HCT116 (cell line): ENCODE results near the gene NPB. TPM values are rescaled to one million over a fixed set of nuclear protein-coding genes. Genes with fewer than 3 reads are reported as not detected.

Experiments
- ATAC-seq: fragments of 200-7000 bp; cut with Tn5 transposase; 2 replicates; pipeline ENCODE4 v1.9.1; 2020; ENCODE audit warnings: mild to moderate bottlenecking, moderate library complexity
- BruUV-seq: library from RNA; stranded (reverse); fragments of 400-500 nt; replicated peaks from 2 replicates; lab custom pipeline; 2021; lab: Mats Ljungman, UMichigan
- CTCF ChIA-PET: fragments of 300-600 bp; sonication (Branson Sonifier 250); formaldehyde crosslinking; loops from one replicate; lab custom pipeline; 2021; ENCODE audit warnings: antibody characterized with exemption; lab: Charles Lee
- POLR2A ChIA-PET: fragments of 300-600, 350-600 bp; sonication (Branson Sonifier 250); formaldehyde crosslinking; loops from one replicate; lab custom pipeline; 2021; ENCODE audit warnings: antibody characterized with exemption; lab: Charles Lee
- RAD21 ChIA-PET, 2 experiments: fragments of 300-600 bp; sonication (Branson Sonifier 250); formaldehyde crosslinking; loops; one replicate each; lab custom pipeline; 2023; ENCODE audit warnings: low total read pairs in 2 of 2; ENCODE audit not compliant: uncharacterized antibody in 2 of 2, unreplicated experiment in 2 of 2, low non-redundant PET in 1 of 2; lab: Charles Lee
- DNase-seq: peaks from one replicate; pipeline ENCODE4 v3.0.0-alpha.2; 2010; ENCODE audit warnings: low read depth, low spot score
- H2AFZ ChIP-seq: fragments of 200-600 bp; shearing (Covaris generic), sonication (generic); 2 replicates; pipeline ENCODE4 v1.6.1; 2017; ENCODE audit warnings: low read depth, mixed run types, mixed read lengths, antibody characterized with exemption, low read length; ENCODE audit not compliant: poor library complexity, severe bottlenecking
- H3K27ac ChIP-seq: 2 replicates; pipeline ENCODE4 v1.5.1; 2012; ENCODE audit warnings: low read depth, low read length
- H3K27me3 ChIP-seq: fragments of 200-600 bp; sonication (generic); 2 replicates; pipeline ENCODE4 v1.6.1; 2016; ENCODE audit warnings: mixed run types, low read length, mixed read lengths; ENCODE audit not compliant: insufficient read depth
- H3K36me3 ChIP-seq, 2 experiments: fragments of 200-500 bp in 1 of 2; fragments of 200-600 bp in 1 of 2; sonication (Bioruptor generic) in 1 of 2; sonication (generic) in 1 of 2; 2 replicates each; pipeline versions ENCODE4 v1.5.1 to v1.6.1; 2014 to 2016; ENCODE audit warnings: low read length in 2 of 2, inconsistent platforms in 1 of 2, mixed read lengths in 1 of 2, mixed run types in 1 of 2; ENCODE audit not compliant: insufficient read depth in 2 of 2, control insufficient read depth in 1 of 2
- H3K4me1 ChIP-seq, 2 experiments: fragments of 200-600 bp in 1 of 2; sonication (generic) in 1 of 2; 2 replicates each; pipeline versions ENCODE4 v1.5.1 to v1.6.1; 2012 to 2017; ENCODE audit warnings: low read length in 2 of 2, inconsistent platforms in 1 of 2, mild to moderate bottlenecking in 1 of 2, mixed read lengths in 1 of 2, mixed run types in 1 of 2, moderate library complexity in 1 of 2; ENCODE audit not compliant: insufficient read depth in 2 of 2, control insufficient read depth in 1 of 2
- H3K4me2 ChIP-seq: fragments of 200-600 bp; sonication (generic); 2 replicates; pipeline ENCODE4 v1.6.1; 2017; ENCODE audit warnings: mixed run types, low read length, mixed read lengths
- H3K4me3 ChIP-seq, 2 experiments: fragments of 200-600 bp in 1 of 2; sonication (generic) in 1 of 2; replicated peaks in 1 of 2; 2 replicates each; pipeline ENCODE4 v1.5.1; 2011 to 2016; ENCODE audit warnings: low read length in 2 of 2, control low read depth in 1 of 2, low read depth in 1 of 2, mild to moderate bottlenecking in 1 of 2, mixed read lengths in 1 of 2, mixed run types in 1 of 2
- H3K79me2 ChIP-seq: fragments of 200-600 bp; sonication (generic); 2 replicates; pipeline ENCODE4 v1.6.1; 2017; ENCODE audit warnings: mild to moderate bottlenecking, mixed run types, low read length, moderate library complexity, mixed read lengths; ENCODE audit not compliant: insufficient read depth
- H3K9ac ChIP-seq: fragments of 200-600 bp; sonication (generic); 2 replicates; pipeline ENCODE4 v1.6.1; 2016; ENCODE audit warnings: low read length, mixed read lengths
- H3K9me2 ChIP-seq: fragments of 200-600 bp; sonication (generic), shearing (Covaris generic); 2 replicates; pipeline ENCODE4 v1.6.1; 2017; ENCODE audit warnings: mixed run types, mild to moderate bottlenecking, moderate library complexity; ENCODE audit not compliant: insufficient read depth
- H3K9me3 ChIP-seq, 2 experiments: fragments of 200-500 bp in 1 of 2; fragments of 200-600 bp in 1 of 2; sonication (Bioruptor generic) in 1 of 2; sonication (generic) in 1 of 2; 2 replicates each; pipeline ENCODE4 v1.6.1; 2014 to 2017; ENCODE audit warnings: low read length in 2 of 2, mixed read lengths in 2 of 2, inconsistent platforms in 1 of 2, low read depth in 1 of 2, mild to moderate bottlenecking in 1 of 2, mixed run types in 1 of 2, moderate library complexity in 1 of 2; ENCODE audit not compliant: control insufficient read depth in 1 of 2, insufficient read depth in 1 of 2
- H4K20me1 ChIP-seq: fragments of 200-600 bp; sonication (generic), shearing (Covaris generic); 2 replicates; pipeline ENCODE4 v1.6.1; 2017; ENCODE audit warnings: mixed run types, mild to moderate bottlenecking, moderate library complexity; ENCODE audit not compliant: insufficient read depth
- EZH2 ChIP-seq: fragments of 200-600 bp; sonication (generic); IDR thresholded peaks from 2 replicates; pipeline ENCODE4 v1.6.1; 2017; ENCODE audit warnings: antibody characterized with exemption, mixed run types
- POLR2A ChIP-seq: IDR thresholded peaks from 2 replicates; pipeline ENCODE4 v1.7.0; 2011; ENCODE audit warnings: borderline replicate concordance; ENCODE audit not compliant: insufficient read depth, insufficient read length; ENCODE audit errors: extremely low read depth
- POLR2AphosphoS5 ChIP-seq: IDR thresholded peaks from 2 replicates; pipeline ENCODE4 v1.6.1; 2011; ENCODE audit warnings: mild to moderate bottlenecking, low read depth, low read length, moderate library complexity
- SIN3A ChIP-seq: IDR thresholded peaks from 2 replicates; pipeline ENCODE4 v1.6.1; 2012; ENCODE audit warnings: low read depth
- SRF ChIP-seq: IDR thresholded peaks from 2 replicates; pipeline ENCODE4 v1.6.1; 2012; ENCODE audit warnings: low read depth
- ZBTB33 ChIP-seq: IDR thresholded peaks from 2 replicates; pipeline ENCODE4 v1.6.1; 2011; ENCODE audit warnings: mild to moderate bottlenecking, low read length, moderate library complexity; ENCODE audit not compliant: insufficient replicate concordance; ENCODE audit errors: extremely low read depth
- intact Hi-C: fragments of 100-400 bp; cut with micrococcal nuclease; formaldehyde crosslinking; loops from 2 replicates; pipeline ENCODE4 v1.10.0; 2022
- total RNA-seq: library from RNA; stranded (reverse); gene quantifications from one replicate; pipeline ENCODE4 v1.2.1, GENCODE V29; 2021; ENCODE audit not compliant: unreplicated experiment

NPB gene
- total RNA-seq, 1 experiment from 2014 or later: 1.2 TPM

- Histone ChIP-seq H3K27me3 (no peaks in the 10 kb centered on the region), H3K79me2 (peaks cover 38% of the 10 kb centered on the region), H2AFZ (no peak within 1 kb of the TSS), H3K4me2 (peak within 1 kb of the TSS; percentile 93), H3K9me3 (no peaks in the 10 kb centered on the region)
- intact Hi-C loops: loop anchor here (5.0 kb wide), 1 partner anchor 56 kb away; the partner anchor contains the start of gene MAFG
- no peak for TF ChIP-seq SRF
- peak; percentile 83 for TF ChIP-seq POLR2AphosphoS5
- peak; percentile 78 for TF ChIP-seq POLR2A
- TF ChIP-seq ZBTB33: no peak
- no peak for TF ChIP-seq SIN3A
- no peak for TF ChIP-seq EZH2
- TF ChIP-seq, all 23 proteins: peak for 2
- POLR2A ChIA-PET: interaction anchor here (1.0 kb wide), 1 partner anchor 21 kb away, joined by 3 read pairs; the partner anchor contains the start of gene ANAPC11
- peak within 1 kb of the TSS; percentile 99 for H3K27ac ChIP-seq
- DNase-seq: no peak
- H3K9ac ChIP-seq: peak within 1 kb of the TSS; percentile 99
- RAD21 ChIA-PET: no interaction called here
- ATAC-seq: peak; percentile 31
- peak within 1 kb of the TSS; percentile 71 to 95 for H3K4me3 ChIP-seq
- no peaks in the 10 kb centered on the region for H3K9me2 ChIP-seq
- peaks cover 2 to 11% of the 10 kb centered on the region in 2 experiments; a peak in 2 of 4 replicates for H3K36me3 ChIP-seq
- CTCF ChIA-PET: interaction anchor here (1.1 to 2.7 kb wide), 2 partner anchors 57 to 150 kb away, joined by 3 to 27 read pairs; partner anchors contain the start of genes CENPX and LRRC45
- no peaks in the 10 kb centered on the region for H4K20me1 ChIP-seq
- peaks cover 38 to 73% of the 10 kb centered on the region in 2 experiments for H3K4me1 ChIP-seq
- BruUV-seq: no TSS peak
Measured at GRCh38 chr17:81870981-81871386, 31.1 kb upstream of the NPB start, which contains the start of gene ARHGDIA. ARHGDIA (minus strand) TSS chr17:81871337; CDS start chr17:81869930, 1,407 bp downstream.
